Measurements from ENCODE around the gene BEND6.

DNA sequence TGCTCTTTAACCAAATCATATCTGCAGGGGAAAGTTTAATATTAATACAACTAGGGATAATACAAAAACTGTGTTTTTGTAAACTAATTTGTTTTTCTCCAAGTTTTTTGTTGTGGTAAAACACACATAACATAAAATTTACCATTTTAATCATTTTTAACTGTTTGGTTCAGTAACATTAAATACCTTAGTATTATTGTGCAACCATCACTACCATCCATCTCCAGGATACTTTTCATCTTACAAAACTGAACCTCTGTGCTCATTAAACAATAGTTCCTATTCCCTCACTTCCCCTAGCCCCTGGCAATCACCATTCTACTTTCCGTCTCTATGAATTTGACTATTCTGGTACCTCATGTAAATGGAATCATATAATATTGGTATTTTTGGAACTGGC is 15.9 kb downstream of the BEND6 start:
- TF ChIP-seq POLR2AphosphoS5 (IDR thresholded peaks at IDR 0.05) = no peak
- TF ChIP-seq, protein P1, sequence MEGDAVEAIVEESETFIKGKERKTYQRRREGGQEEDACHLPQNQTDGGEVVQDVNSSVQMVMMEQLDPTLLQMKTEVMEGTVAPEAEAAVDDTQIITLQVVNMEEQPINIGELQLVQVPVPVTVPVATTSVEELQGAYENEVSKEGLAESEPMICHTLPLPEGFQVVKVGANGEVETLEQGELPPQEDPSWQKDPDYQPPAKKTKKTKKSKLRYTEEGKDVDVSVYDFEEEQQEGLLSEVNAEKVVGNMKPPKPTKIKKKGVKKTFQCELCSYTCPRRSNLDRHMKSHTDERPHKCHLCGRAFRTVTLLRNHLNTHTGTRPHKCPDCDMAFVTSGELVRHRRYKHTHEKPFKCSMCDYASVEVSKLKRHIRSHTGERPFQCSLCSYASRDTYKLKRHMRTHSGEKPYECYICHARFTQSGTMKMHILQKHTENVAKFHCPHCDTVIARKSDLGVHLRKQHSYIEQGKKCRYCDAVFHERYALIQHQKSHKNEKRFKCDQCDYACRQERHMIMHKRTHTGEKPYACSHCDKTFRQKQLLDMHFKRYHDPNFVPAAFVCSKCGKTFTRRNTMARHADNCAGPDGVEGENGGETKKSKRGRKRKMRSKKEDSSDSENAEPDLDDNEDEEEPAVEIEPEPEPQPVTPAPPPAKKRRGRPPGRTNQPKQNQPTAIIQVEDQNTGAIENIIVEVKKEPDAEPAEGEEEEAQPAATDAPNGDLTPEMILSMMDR (IDR thresholded peaks at IDR 0.05 in 8 of 11, conservative IDR thresholded peaks at IDR 0.05 in 3 of 11) = no peak
- TF ChIP-seq POLR2A (IDR thresholded peaks at IDR 0.05) = no peak
